ENCODE measurements around the gene PLEKHO2.

- TF ChIP-seq CTCF (IDR thresholded peaks at IDR 0.05) (no peak), ZFX (IDR thresholded peaks at IDR 0.05; ENCODE audit: borderline replicate concordance) (no peak)
Observed at GRCh38 chr15:64883997-64884511, 42.3 kb downstream of the PLEKHO2 start.
